HG03060 (cell line): ENCODE measurements around the gene SRRM3.
"Not testable (repeated sequence)": the region's sequence is repeated elsewhere in the genome, so short reads cannot be mapped to it uniquely, and the experiment has no call there.

Experiments
- ATAC-seq: cut with Tn5 transposase; IDR thresholded peaks from one replicate; pipeline ENCODE4 v1.9.1; 2021; ENCODE audit warnings: low read depth, moderate number of reproducible peaks; ENCODE audit not compliant: unreplicated experiment

The SRRM3 gene

GRCh38 chr7:76259124-76260093 is 57.7 kb downstream of the SRRM3 start:
- no peak for ATAC-seq

- ATAC-seq = no peak
These were observed 58.5 kb downstream of the SRRM3 start for GRCh38 chr7:76260171-76260703.

GRCh38 chr7:76261329-76261728 is 59.6 kb downstream of the SRRM3 start:
- no peak for ATAC-seq

- no peak for ATAC-seq
These were observed 60.2 kb downstream of the SRRM3 start for GRCh38 chr7:76261931-76262330.

GRCh38 chr7:76262683-76263402 is 61.1 kb downstream of the SRRM3 start:
- no peak for ATAC-seq

GRCh38 chr7:76265299-76265698 is 63.6 kb downstream of the SRRM3 start:
- ATAC-seq = no peak

GRCh38 chr7:76267107-76267893 is 65.6 kb downstream of the SRRM3 start:
- no peak for ATAC-seq

- ATAC-seq = no peak
These were observed 66.1 kb downstream of the SRRM3 start for GRCh38 chr7:76267894-76268183.

GRCh38 chr7:76268376-76268775 is 66.7 kb downstream of the SRRM3 start:
- no peak for ATAC-seq

GRCh38 chr7:76269895-76270294 is 68.2 kb downstream of the SRRM3 start:
- no peak for ATAC-seq

GRCh38 chr7:76271384-76271783 is 69.7 kb downstream of the SRRM3 start:
- ATAC-seq = not testable (repeated sequence)

- no peak for ATAC-seq
These were observed 70.4 kb downstream of the SRRM3 start for GRCh38 chr7:76272142-76272541.

- no peak for ATAC-seq
These were observed 71.3 kb downstream of the SRRM3 start for GRCh38 chr7:76272851-76273497.

GRCh38 chr7:76273503-76273902 is 71.8 kb downstream of the SRRM3 start:
- no peak for ATAC-seq

GRCh38 chr7:76278540-76278939 is 76.8 kb downstream of the SRRM3 start:
- no peak for ATAC-seq

GRCh38 chr7:76280408-76280807 is 78.7 kb downstream of the SRRM3 start:
- no peak for ATAC-seq

GRCh38 chr7:76281006-76281705 is 79.5 kb downstream of the SRRM3 start:
- ATAC-seq = no peak

- ATAC-seq = no peak
These were observed 80.1 kb downstream of the SRRM3 start for GRCh38 chr7:76281706-76282343.
